NCI-H524 (cell line): ENCODE measurements around the gene MYOF.
"Not testable (repeated sequence)": the region's sequence is repeated elsewhere in the genome, so short reads cannot be mapped to it uniquely, and the experiment has no call there.

Source experiments
- DNase-seq, 2 experiments: peaks; one replicate each; lab custom pipeline; 2025; lab: John Stamatoyannopoulos, UW

Gene MYOF

GRCh38 chr10:93344691-93345090 lies 137.4 kb downstream of the MYOF start:
- no peak for DNase-seq

GRCh38 chr10:93342921-93343320 lies 139.2 kb downstream of the MYOF start:
- DNase-seq, result no peak

GRCh38 chr10:93342366-93342765 lies 139.8 kb downstream of the MYOF start:
- DNase-seq, result no peak

- DNase-seq, result no peak
These were observed 144.8 kb downstream of the MYOF start for GRCh38 chr10:93337309-93337721.

- no peak for DNase-seq
These were observed 145.5 kb downstream of the MYOF start for GRCh38 chr10:93336678-93337077.

- DNase-seq, result no peak
These were observed 146.0 kb downstream of the MYOF start for GRCh38 chr10:93336110-93336509.

GRCh38 chr10:93334901-93335327 lies 147.2 kb downstream of the MYOF start:
- DNase-seq, result peak in 1 of 2 experiments; percentile 1

- no peak for DNase-seq
These were observed 148.0 kb downstream of the MYOF start for GRCh38 chr10:93334181-93334580.

- no peak for DNase-seq
These were observed 148.7 kb downstream of the MYOF start for GRCh38 chr10:93333278-93333978.

- DNase-seq, result no peak
These were observed 151.3 kb downstream of the MYOF start for GRCh38 chr10:93330824-93331223.

GRCh38 chr10:93319896-93320295 lies 162.2 kb downstream of the MYOF start:
- DNase-seq, result no peak

GRCh38 chr10:93319096-93319495 lies 163.0 kb downstream of the MYOF start:
- no peak for DNase-seq

GRCh38 chr10:93315246-93315645 lies 166.9 kb downstream of the MYOF start:
- no peak for DNase-seq

GRCh38 chr10:93314656-93315055 lies 167.5 kb downstream of the MYOF start:
- DNase-seq, result not testable (repeated sequence)

GRCh38 chr10:93313798-93314197 lies 168.3 kb downstream of the MYOF start:
- DNase-seq, result no peak

- no peak for DNase-seq
These were observed 173.1 kb downstream of the MYOF start for GRCh38 chr10:93309062-93309461.

- DNase-seq, result no peak
These were observed 177.0 kb downstream of the MYOF start for GRCh38 chr10:93305122-93305521.

GRCh38 chr10:93300981-93301380 lies 181.2 kb downstream of the MYOF start:
- no peak for DNase-seq

GRCh38 chr10:93300288-93300917 lies 181.7 kb downstream of the MYOF start:
- no peak for DNase-seq

GRCh38 chr10:93299606-93300287 lies 182.4 kb downstream of the MYOF start:
- no peak for DNase-seq

GRCh38 chr10:93299195-93299594 lies 182.9 kb downstream of the MYOF start:
- DNase-seq, result no peak

GRCh38 chr10:93296151-93296550 lies 186.0 kb downstream of the MYOF start:
- DNase-seq, result no peak

- DNase-seq, result no peak
These were observed 188.1 kb downstream of the MYOF start for GRCh38 chr10:93293999-93294398.
